Right lobe of liver (tissue), 4 donors: ENCODE data around the gene ZMYND11.

Source experiments
- CTCF ChIP-seq, 4 donors: fragments of 200-600 bp in 3 of 4; fragments of 450-650 bp in 1 of 4; IDR thresholded peaks; one replicate each; pipeline versions ENCODE4 v1.5.1 to v1.8.0; 2016 to 2022; ENCODE audit warnings: antibody characterized with exemption in 4 of 4, mild to moderate bottlenecking in 2 of 4
- POLR2A ChIP-seq: fragments of 450-650 bp; IDR thresholded peaks from one replicate; pipeline ENCODE4 v1.6.1; 2017; ENCODE audit warnings: antibody characterized with exemption, mild to moderate bottlenecking
- donor health status: DM: no; HTN: no; CAD: no.
- donor health status: DM: no; HTN: no; CAD: no.
- donor health status: DM: no; HTN: yes; CAD: no.

DNA sequence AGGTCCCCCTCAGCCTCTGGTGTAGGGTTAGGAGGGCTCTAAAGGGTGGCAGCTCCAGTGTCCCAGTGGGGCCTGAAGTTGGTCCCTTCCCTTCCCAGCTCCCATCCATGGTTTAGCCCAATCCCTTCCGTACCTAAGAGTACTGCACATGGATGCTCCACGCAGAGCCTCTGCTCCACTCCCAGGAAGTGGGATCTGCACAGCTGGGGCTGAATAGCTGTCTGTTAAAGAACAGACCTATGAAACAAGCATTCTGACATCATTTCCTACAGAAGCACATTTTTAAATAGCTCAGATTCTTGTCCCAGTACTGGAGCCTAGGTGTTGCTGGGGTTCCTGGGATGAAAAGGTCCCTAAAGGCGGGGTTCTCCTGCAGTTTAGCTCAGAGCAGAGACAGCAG lies 135.9 kb downstream of the ZMYND11 start:
- TF ChIP-seq CTCF (IDR thresholded peaks at IDR 0.05) (no peak), POLR2A (no peak)
